Esophagus squamous epithelium (tissue), 4 donors: Measurements from ENCODE around the gene RREB1.
A peak's percentile ranks its signal among the peaks of the same experiment; 100 is the strongest.

Experiments used
- POLR2A ChIP-seq, 4 donors: fragments of 450-650 bp; IDR thresholded peaks; one replicate each; pipeline ENCODE4 v1.6.1; 2017; ENCODE audit warnings: antibody characterized with exemption in 4 of 4, mild to moderate bottlenecking in 4 of 4, moderate library complexity in 3 of 4
- TF ChIP-seq, protein P1 (sequence below), 6 experiments: fragments of 450-650 bp in 4 of 6; fragments of 200-600 bp in 2 of 6; sonication (generic) in 2 of 6; IDR thresholded peaks; one replicate each; pipeline ENCODE4 v1.5.1; 2016 to 2019; ENCODE audit warnings: antibody characterized with exemption in 6 of 6, mild to moderate bottlenecking in 4 of 6, moderate library complexity in 4 of 6

DNA sequence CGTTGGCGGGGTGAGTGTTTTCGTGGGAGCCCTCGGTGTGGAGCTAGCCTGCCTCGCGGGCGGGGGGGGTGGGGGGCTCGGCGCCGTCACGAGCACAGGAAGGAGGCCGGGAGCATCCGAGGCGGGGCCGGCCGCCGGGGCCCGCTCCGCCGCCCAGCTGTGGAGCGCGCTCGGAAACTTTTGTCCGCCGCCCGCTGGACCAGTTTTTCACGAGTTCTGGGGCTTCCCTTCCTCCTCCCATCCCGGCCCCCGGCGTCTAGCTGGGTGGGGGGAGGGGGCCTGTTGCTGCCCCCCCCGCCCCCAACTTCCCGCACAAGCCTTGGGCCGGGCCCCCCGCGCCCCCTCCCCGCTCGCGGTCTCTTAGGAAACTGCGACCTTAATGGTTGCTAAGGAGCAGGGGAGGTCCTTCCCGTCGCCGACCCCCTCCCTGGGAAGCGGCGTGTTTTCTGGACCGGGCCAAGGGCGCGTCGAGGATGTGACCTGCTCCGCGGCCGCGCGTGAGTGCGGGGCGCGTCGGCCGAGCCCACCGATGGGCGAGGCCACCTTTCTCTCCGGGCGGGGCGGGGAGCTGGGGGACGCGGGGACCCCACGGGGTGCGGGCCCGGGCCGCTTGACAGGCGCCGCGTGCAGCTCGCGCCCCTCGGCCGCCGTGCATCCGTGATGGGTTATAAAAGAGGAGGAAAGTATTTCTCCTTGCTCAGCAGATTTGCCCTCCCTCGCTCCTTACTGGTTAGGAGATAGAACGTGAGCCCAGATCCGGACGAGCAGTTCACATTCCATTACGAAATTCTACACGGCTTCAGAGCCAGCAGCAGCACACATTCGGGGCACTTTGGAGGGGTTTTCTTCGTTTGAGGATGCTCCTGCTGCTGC, 1.4 kb downstream of the RREB1 start:
- TF ChIP-seq POLR2A (IDR thresholded peaks at IDR 0.05): peak in 2 of 4 donors; percentile 45 to 50
- TF ChIP-seq, protein P1, sequence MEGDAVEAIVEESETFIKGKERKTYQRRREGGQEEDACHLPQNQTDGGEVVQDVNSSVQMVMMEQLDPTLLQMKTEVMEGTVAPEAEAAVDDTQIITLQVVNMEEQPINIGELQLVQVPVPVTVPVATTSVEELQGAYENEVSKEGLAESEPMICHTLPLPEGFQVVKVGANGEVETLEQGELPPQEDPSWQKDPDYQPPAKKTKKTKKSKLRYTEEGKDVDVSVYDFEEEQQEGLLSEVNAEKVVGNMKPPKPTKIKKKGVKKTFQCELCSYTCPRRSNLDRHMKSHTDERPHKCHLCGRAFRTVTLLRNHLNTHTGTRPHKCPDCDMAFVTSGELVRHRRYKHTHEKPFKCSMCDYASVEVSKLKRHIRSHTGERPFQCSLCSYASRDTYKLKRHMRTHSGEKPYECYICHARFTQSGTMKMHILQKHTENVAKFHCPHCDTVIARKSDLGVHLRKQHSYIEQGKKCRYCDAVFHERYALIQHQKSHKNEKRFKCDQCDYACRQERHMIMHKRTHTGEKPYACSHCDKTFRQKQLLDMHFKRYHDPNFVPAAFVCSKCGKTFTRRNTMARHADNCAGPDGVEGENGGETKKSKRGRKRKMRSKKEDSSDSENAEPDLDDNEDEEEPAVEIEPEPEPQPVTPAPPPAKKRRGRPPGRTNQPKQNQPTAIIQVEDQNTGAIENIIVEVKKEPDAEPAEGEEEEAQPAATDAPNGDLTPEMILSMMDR (IDR thresholded peaks at IDR 0.05): no peak
